Stomach (tissue), 4 donors: ENCODE results near the gene TFCP2L1.

ENCODE experiments used
- EP300 ChIP-seq: sonication (generic); formaldehyde crosslinking; IDR thresholded peaks from one replicate; pipeline ENCODE4 v1.6.1; 2017; ENCODE audit warnings: antibody characterized with exemption
- POLR2A ChIP-seq, 4 donors: fragments of 450-650 bp; IDR thresholded peaks; one replicate each; pipeline ENCODE4 v1.6.1; 2016; ENCODE audit warnings: antibody characterized with exemption in 4 of 4, control low read depth in 2 of 4, mild to moderate bottlenecking in 1 of 4, moderate library complexity in 1 of 4
- POLR2AphosphoS5 ChIP-seq, 3 donors: sonication (generic); formaldehyde crosslinking; IDR thresholded peaks; one replicate each; pipeline ENCODE4 v1.6.1; 2016; ENCODE audit warnings: antibody characterized with exemption in 3 of 3
- TF ChIP-seq, protein P1 (sequence below), 7 experiments: fragments of 450-650 bp in 4 of 7; fragments of 200-600 bp in 3 of 7; sonication (generic) in 3 of 7; IDR thresholded peaks; one replicate each; pipeline ENCODE4 v1.5.1; 2016 to 2019; ENCODE audit warnings: antibody characterized with exemption in 7 of 7, control low read depth in 2 of 7, mild to moderate bottlenecking in 1 of 7

DNA sequence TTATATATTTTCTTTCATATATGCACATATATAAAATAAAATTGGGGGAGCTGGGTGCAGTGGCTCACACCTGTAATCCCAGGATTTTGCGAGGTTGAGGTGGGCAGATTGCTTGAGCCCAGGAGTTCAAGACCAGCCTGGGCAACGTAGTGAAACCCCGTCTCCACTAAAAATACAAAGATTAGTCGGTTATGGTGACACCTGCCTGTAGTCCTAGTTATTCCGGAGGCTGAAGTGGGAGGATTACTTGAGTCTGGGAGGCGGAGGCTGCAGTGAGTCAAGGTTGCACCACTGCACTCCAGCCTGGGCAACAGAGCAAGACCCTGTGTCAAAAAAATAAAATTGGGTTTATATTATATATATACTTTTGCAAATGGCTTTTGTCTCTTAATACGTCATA is 39.6 kb upstream of the TFCP2L1 start:
- TF ChIP-seq EP300, result no peak
- TF ChIP-seq, protein P1, sequence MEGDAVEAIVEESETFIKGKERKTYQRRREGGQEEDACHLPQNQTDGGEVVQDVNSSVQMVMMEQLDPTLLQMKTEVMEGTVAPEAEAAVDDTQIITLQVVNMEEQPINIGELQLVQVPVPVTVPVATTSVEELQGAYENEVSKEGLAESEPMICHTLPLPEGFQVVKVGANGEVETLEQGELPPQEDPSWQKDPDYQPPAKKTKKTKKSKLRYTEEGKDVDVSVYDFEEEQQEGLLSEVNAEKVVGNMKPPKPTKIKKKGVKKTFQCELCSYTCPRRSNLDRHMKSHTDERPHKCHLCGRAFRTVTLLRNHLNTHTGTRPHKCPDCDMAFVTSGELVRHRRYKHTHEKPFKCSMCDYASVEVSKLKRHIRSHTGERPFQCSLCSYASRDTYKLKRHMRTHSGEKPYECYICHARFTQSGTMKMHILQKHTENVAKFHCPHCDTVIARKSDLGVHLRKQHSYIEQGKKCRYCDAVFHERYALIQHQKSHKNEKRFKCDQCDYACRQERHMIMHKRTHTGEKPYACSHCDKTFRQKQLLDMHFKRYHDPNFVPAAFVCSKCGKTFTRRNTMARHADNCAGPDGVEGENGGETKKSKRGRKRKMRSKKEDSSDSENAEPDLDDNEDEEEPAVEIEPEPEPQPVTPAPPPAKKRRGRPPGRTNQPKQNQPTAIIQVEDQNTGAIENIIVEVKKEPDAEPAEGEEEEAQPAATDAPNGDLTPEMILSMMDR (IDR thresholded peaks at IDR 0.05), result no peak
- no peak for TF ChIP-seq POLR2A (IDR thresholded peaks at IDR 0.05)
- TF ChIP-seq POLR2AphosphoS5 (IDR thresholded peaks at IDR 0.05), result no peak
